Endothelial cell of umbilical vein (primary cell): ENCODE data around the gene P2RY2. TPM values are rescaled to one million over a fixed set of nuclear protein-coding genes. Genes with fewer than 3 reads are reported as not detected.
A peak's percentile ranks its signal among the peaks of the same experiment; 100 is the strongest.

Experiments used
- BruUV-seq: library from RNA; stranded (reverse); fragments of 400-500 nt; replicated peaks from 2 replicates; lab custom pipeline; 2021; lab: Mats Ljungman, UMichigan
- CTCF ChIA-PET: fragments of 300-600, 350-600 bp; sonication (Branson Sonifier 250); formaldehyde crosslinking; loops from one replicate; lab custom pipeline; 2021; ENCODE audit warnings: antibody characterized with exemption, inconsistent platforms; lab: Charles Lee
- POLR2A ChIA-PET: fragments of 300-600, 350-600 bp; sonication (Branson Sonifier 250); formaldehyde crosslinking; loops from one replicate; lab custom pipeline; 2021; ENCODE audit warnings: antibody characterized with exemption, inconsistent platforms; lab: Charles Lee
- DNase-seq: peaks from one replicate; pipeline ENCODE4 v3.0.0-alpha.2; 2011; ENCODE audit warnings: low read depth, low spot score
- FAIRE-seq: peaks from 2 replicates; lab custom pipeline; 2011; peaks lifted over from hg19 to GRCh38; lab: Jason Lieb, UNC
- H2AFZ ChIP-seq: 2 replicates; pipeline ENCODE4 v1.6.0; 2012; ENCODE audit warnings: low read depth, low read length, control low read depth, inconsistent platforms
- H3K27ac ChIP-seq: 2 replicates; pipeline ENCODE4 v1.5.1; 2011; ENCODE audit warnings: low read depth, mild to moderate bottlenecking, control low read depth, low read length, moderate library complexity; ENCODE audit not compliant: insufficient read depth
- H3K27me3 ChIP-seq, 2 experiments: 2 replicates each; pipeline versions ENCODE4 v1.6.0 to v1.6.1; 2011; ENCODE audit warnings: low read length in 2 of 2, mixed read lengths in 1 of 2; ENCODE audit not compliant: control insufficient read depth in 2 of 2, insufficient read depth in 2 of 2
- H3K36me3 ChIP-seq, 2 experiments: 2 replicates in 1 of 2; 3 replicates in 1 of 2; pipeline ENCODE4 v1.5.1; 2011; ENCODE audit warnings: low read length in 2 of 2, mild to moderate bottlenecking in 1 of 2, moderate library complexity in 1 of 2; ENCODE audit not compliant: control insufficient read depth in 2 of 2, insufficient read depth in 2 of 2; ENCODE audit errors: extremely low read depth in 1 of 2
- H3K4me1 ChIP-seq: 3 replicates; pipeline ENCODE4 v1.5.1; 2011; ENCODE audit warnings: mild to moderate bottlenecking, low read length; ENCODE audit not compliant: control insufficient read depth, insufficient read depth; ENCODE audit errors: extremely low read depth
- H3K4me2 ChIP-seq: 2 replicates; pipeline ENCODE4 v1.6.1; 2011; ENCODE audit warnings: low read length, control low read depth, mixed read lengths; ENCODE audit not compliant: insufficient read depth
- H3K4me3 ChIP-seq, 3 experiments: fragments of 200-600 bp in 1 of 3; sonication (generic), shearing (Covaris generic) in 1 of 3; replicated peaks in 1 of 3; 2 replicates each; pipeline ENCODE4 v1.5.1; 2011 to 2016; ENCODE audit warnings: control low read depth in 3 of 3, low read length in 3 of 3, mild to moderate bottlenecking in 2 of 3, inconsistent platforms in 1 of 3, low read depth in 1 of 3, moderate library complexity in 1 of 3; ENCODE audit not compliant: insufficient read depth in 1 of 3
- H3K79me2 ChIP-seq: 2 replicates; pipeline ENCODE4 v1.6.0; 2012; ENCODE audit warnings: low read length, inconsistent platforms; ENCODE audit not compliant: control insufficient read depth, insufficient read depth
- H3K9ac ChIP-seq: replicated peaks from 2 replicates; pipeline ENCODE3; 2011; ENCODE audit warnings: low read length, control low read depth; ENCODE audit not compliant: insufficient read depth; ENCODE audit errors: extremely low read depth
- H3K9me1 ChIP-seq: replicated peaks from 3 replicates; pipeline ENCODE4 v1.6.0; 2011; ENCODE audit warnings: mild to moderate bottlenecking, low read length; ENCODE audit not compliant: control insufficient read depth, insufficient read depth; ENCODE audit errors: extremely low read depth
- H3K9me3 ChIP-seq: replicated peaks from 2 replicates; pipeline ENCODE4 v1.5.1; 2012; ENCODE audit warnings: low read length, inconsistent platforms; ENCODE audit not compliant: control insufficient read depth, insufficient read depth
- H4K20me1 ChIP-seq: replicated peaks from 2 replicates; pipeline ENCODE3; 2011; ENCODE audit warnings: mild to moderate bottlenecking, low read length; ENCODE audit not compliant: control insufficient read depth, insufficient read depth; ENCODE audit errors: extremely low read depth
- EZH2 ChIP-seq: IDR thresholded peaks from 2 replicates; pipeline ENCODE4 v1.6.1; 2012; ENCODE audit warnings: borderline replicate concordance, low read depth, mild to moderate bottlenecking, moderate library complexity, low read length, inconsistent platforms; ENCODE audit not compliant: severe bottlenecking
- FOS ChIP-seq: IDR thresholded peaks from 2 replicates; pipeline ENCODE4 v1.6.1; 2011; ENCODE audit warnings: mild to moderate bottlenecking, low read length, moderate library complexity, borderline replicate concordance; ENCODE audit not compliant: insufficient read depth
- GATA2 ChIP-seq: IDR thresholded peaks from 2 replicates; pipeline ENCODE4 v1.7.0; 2011; ENCODE audit warnings: low read depth, mild to moderate bottlenecking, moderate library complexity, mixed read lengths, low read length; ENCODE audit not compliant: insufficient read length, insufficient read depth
- JUN ChIP-seq: IDR thresholded peaks from 2 replicates; pipeline ENCODE4 v1.6.1; 2011; ENCODE audit warnings: borderline replicate concordance, low read depth; ENCODE audit not compliant: insufficient read length, insufficient read depth
- MYC ChIP-seq: IDR thresholded peaks from one replicate; pipeline ENCODE4 v1.6.1; 2011; ENCODE audit warnings: mild to moderate bottlenecking, low read depth, low read length
- POLR2A ChIP-seq: IDR thresholded peaks from 2 replicates; pipeline ENCODE4 v1.6.1; 2012; ENCODE audit warnings: low read depth, mild to moderate bottlenecking, control low read depth, low read length
- POLR2AphosphoS5 ChIP-seq: IDR thresholded peaks from 2 replicates; pipeline ENCODE4 v1.6.1; 2012; ENCODE audit warnings: low read depth, mild to moderate bottlenecking, control low read depth, low read length, moderate library complexity; ENCODE audit not compliant: insufficient read depth
- dilution Hi-C: fragments of 300-500 bp; cut with MboI; formaldehyde crosslinking; loops from one replicate; pipeline ENCODE4 v1.15.0; 2019; ENCODE audit warnings: low sequenced_read_pairs; ENCODE audit not compliant: extremely low pct_ligation_motif_present
- intact Hi-C: fragments of 100-400 bp; cut with micrococcal nuclease; formaldehyde crosslinking; loops from one replicate; pipeline ENCODE4 v1.10.0; 2022
- polyA plus RNA-seq, 4 experiments: library from polyadenylated mRNA; depleted of rRNA in 3 of 4; stranded (reverse) in 3 of 4; unstranded in 1 of 4; fragments of >200 nt; gene quantifications; 2 replicates each; pipeline versions ENCODE4 v1.2.1 to v1.2.3, GENCODE V29; 2011 to 2012; ENCODE audit warnings: missing spikeins in 1 of 4
- total RNA-seq: library from RNA; stranded (reverse); gene quantifications from 2 replicates; pipeline ENCODE4 v1.2.3, GENCODE V29; 2021
- TF ChIP-seq, protein P1 (sequence below): IDR thresholded peaks from 2 replicates; pipeline ENCODE4 v1.6.1; 2011; ENCODE audit not compliant: insufficient read depth, insufficient read length
- TF ChIP-seq, protein P2 (sequence below), 2 donors: IDR thresholded peaks; 1 replicate in 1 of 2; 2 replicates in 1 of 2; pipeline ENCODE4 v1.5.1; 2011; ENCODE audit warnings: low read length in 2 of 2, mild to moderate bottlenecking in 2 of 2, moderate library complexity in 2 of 2, control low read depth in 1 of 2, inconsistent platforms in 1 of 2, low read depth in 1 of 2; ENCODE audit not compliant: insufficient read depth in 1 of 2; ENCODE audit errors: extremely low read depth in 1 of 2

Gene P2RY2
- total and polyA plus RNA-seq, 2 donors (not counting 3 experiments of a cell fraction or from before 2014, with no cell fraction given), result 4.8 to 5.6 TPM

DNA sequence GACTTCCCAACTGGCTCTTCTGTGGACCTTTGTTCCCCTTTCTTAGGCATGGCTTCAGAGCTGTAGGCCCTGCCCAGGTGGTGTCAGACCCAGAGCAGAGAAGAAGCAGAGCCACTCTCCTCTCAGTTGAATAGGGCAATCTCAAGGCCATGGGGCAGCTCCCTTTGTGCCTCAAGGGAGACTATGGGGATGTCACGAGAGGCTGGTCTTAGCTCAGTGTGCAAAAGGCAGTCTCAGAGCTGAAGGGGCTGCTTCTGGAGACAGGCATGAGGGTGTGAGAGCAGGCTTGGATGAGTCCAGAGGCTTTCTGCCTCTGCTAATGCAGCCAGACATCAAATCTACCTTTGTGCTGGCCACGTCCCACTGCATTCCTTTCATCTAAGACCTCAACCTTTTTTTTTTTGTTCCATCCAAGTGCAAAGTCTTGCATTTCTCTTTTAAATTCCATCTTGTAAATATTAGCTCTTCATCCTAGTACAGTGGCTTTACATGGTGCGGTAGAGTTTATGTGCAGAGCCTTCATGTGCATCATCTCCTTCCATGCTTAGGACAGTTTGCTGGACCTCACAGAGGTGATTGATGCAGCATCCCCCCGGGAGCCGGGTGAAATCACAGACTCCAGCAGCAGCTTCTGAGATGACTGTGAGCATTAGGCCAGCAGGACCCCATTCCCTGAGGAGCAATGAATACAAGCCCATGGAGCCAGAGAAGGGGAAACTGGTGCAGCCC lies 41.8 kb upstream of the P2RY2 start:
- Histone ChIP-seq H3K27ac (peak overlapping the region; percentile 90), H3K36me3 (no peaks in the 10 kb centered on the region), H3K27me3 (no peaks in the 10 kb centered on the region), H3K4me3 (no peak overlapping the region), H3K4me2 (no peak overlapping the region), H3K4me1 (peaks cover 28% of the 10 kb centered on the region), H4K20me1 (no peaks in the 10 kb centered on the region), H3K79me2 (no peaks in the 10 kb centered on the region), H3K9me1 (no peaks in the 10 kb centered on the region), H2AFZ (no peak overlapping the region), H3K9ac (no peak overlapping the region), H3K9me3 (no peaks in the 10 kb centered on the region)
- ChIA-PET CTCF (interaction anchor here (1.1 to 5.4 kb wide), 15 partner anchors 10 to 454 kb away, joined by 3 to 90 read pairs (median 10); partner anchors contain the start of gene FCHSD2), POLR2A (interaction anchor here (0.5 to 1.1 kb wide), 4 partner anchors 13 to 56 kb away, joined by 3 to 4 read pairs (median 3); partner anchors contain the start of gene FCHSD2)
- TF ChIP-seq, protein P1, sequence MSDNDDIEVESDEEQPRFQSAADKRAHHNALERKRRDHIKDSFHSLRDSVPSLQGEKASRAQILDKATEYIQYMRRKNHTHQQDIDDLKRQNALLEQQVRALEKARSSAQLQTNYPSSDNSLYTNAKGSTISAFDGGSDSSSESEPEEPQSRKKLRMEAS, result no peak
- TF ChIP-seq JUN (no peak), POLR2A (no peak), GATA2 (no peak), EZH2 (no peak), MYC (no peak), POLR2AphosphoS5 (no peak), FOS (no peak)
- TF ChIP-seq, protein P2, sequence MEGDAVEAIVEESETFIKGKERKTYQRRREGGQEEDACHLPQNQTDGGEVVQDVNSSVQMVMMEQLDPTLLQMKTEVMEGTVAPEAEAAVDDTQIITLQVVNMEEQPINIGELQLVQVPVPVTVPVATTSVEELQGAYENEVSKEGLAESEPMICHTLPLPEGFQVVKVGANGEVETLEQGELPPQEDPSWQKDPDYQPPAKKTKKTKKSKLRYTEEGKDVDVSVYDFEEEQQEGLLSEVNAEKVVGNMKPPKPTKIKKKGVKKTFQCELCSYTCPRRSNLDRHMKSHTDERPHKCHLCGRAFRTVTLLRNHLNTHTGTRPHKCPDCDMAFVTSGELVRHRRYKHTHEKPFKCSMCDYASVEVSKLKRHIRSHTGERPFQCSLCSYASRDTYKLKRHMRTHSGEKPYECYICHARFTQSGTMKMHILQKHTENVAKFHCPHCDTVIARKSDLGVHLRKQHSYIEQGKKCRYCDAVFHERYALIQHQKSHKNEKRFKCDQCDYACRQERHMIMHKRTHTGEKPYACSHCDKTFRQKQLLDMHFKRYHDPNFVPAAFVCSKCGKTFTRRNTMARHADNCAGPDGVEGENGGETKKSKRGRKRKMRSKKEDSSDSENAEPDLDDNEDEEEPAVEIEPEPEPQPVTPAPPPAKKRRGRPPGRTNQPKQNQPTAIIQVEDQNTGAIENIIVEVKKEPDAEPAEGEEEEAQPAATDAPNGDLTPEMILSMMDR (IDR thresholded peaks at IDR 0.05; ENCODE audit: extremely low read depth in 1 of 2, insufficient read depth in 1 of 2, low read depth in 1 of 2, low read length in 2 of 2), result no peak
- BruUV-seq, result no TSS peak
- FAIRE-seq (no peak), DNase-seq (no peak)
- intact Hi-C loops, result no loop called here
- dilution Hi-C loops, result no loop called here
